ENCODE data around the gene RPS6KA2. TPM values are rescaled to one million over a fixed set of nuclear protein-coding genes. Genes with fewer than 3 reads are reported as not detected.

The RPS6KA2 gene
- total and polyA plus RNA-seq, 2 experiments from 2014 or later = 12.5 to 25.3 TPM

- H3K36me3 Mint-ChIP-seq (ENCODE audit: low read depth) = peaks cover 40% of the 10 kb centered on the region
- no peaks in the 10 kb centered on the region for H3F3A ChIP-seq (replicated peaks; ENCODE audit: low read depth)
- no peaks in the 10 kb centered on the region for H3K9me3 Mint-ChIP-seq
- no peak overlapping the region for H3K4me2 ChIP-seq
- H3K27me3 Mint-ChIP-seq (ENCODE audit: insufficient read depth, low read depth, poor library complexity) = peaks cover 6% of the 10 kb centered on the region
- H3K9me2 ChIP-seq (ENCODE audit: insufficient read depth) = no peaks in the 10 kb centered on the region
- no peak for ATAC-seq
- peaks cover 11% of the 10 kb centered on the region; the same call in 1 of the 2 replicates for H3K36me3 ChIP-seq (ENCODE audit: insufficient read depth)
- peak overlapping the region; percentile 68; the same call in 1 of the 2 replicates for H3K27ac Mint-ChIP-seq
- H4K20me1 ChIP-seq (replicated peaks; ENCODE audit: insufficient read depth) = peaks cover 5% of the 10 kb centered on the region; the same call in 1 of the 2 replicates
- no peak overlapping the region for H3K4me3 Mint-ChIP-seq
- peaks cover 6% of the 10 kb centered on the region for H3K4me1 Mint-ChIP-seq
- H3K27ac ChIP-seq (ENCODE audit: low read depth) = no peak overlapping the region
- no peak overlapping the region for H2AFZ ChIP-seq
- DNase-seq (ENCODE audit: low spot score) = no peak
- H3K4me3 ChIP-seq = no peak overlapping the region
- H3K4me1 ChIP-seq (ENCODE audit: insufficient read depth) = peaks cover 7% of the 10 kb centered on the region; the same call in 1 of the 2 replicates
- H3K27me3 ChIP-seq (ENCODE audit: insufficient read depth) = no peaks in the 10 kb centered on the region
- TF ChIP-seq CREB1 (CRISPR knock-in tag; IDR thresholded peaks at IDR 0.05; ENCODE audit: low read depth) (no peak), EZH2 (IDR thresholded peaks at IDR 0.05; ENCODE audit: low read depth, unreplicated experiment) (no peak), ZNF462 (CRISPR knock-in tag; IDR thresholded peaks at IDR 0.05) (no peak), ETS1 (IDR thresholded peaks at IDR 0.05) (no peak), STAT1 (IDR thresholded peaks at IDR 0.05; ENCODE audit: unreplicated experiment) (no peak), CTCF (conservative IDR thresholded peaks at IDR 0.05; ENCODE audit: low read depth in 2 of 2) (no peak), JUNB (IDR thresholded peaks at IDR 0.05; ENCODE audit: unreplicated experiment) (no peak), REST (IDR thresholded peaks at IDR 0.05; ENCODE audit: unreplicated experiment) (no peak)
- no peaks in the 10 kb centered on the region for H3K79me2 ChIP-seq (replicated peaks; ENCODE audit: insufficient read depth)
Measured at GRCh38 chr6:166534658-166535406, 92.2 kb downstream of the RPS6KA2 start.
